BLaER1 treated with 17β-estradiol and CSF1 and Interleukin-3, amounts not matched to agents 10 nM and 100 nM (cell line): Measurements from ENCODE around the gene ZNF485.
"Not testable (repeated sequence)": the region's sequence is repeated elsewhere in the genome, so short reads cannot be mapped to it uniquely, and the experiment has no call there.

Experiments used
- H3K27ac ChIP-seq, 11 experiments: shearing (Covaris generic); formaldehyde crosslinking; 2 replicates each; pipeline ENCODE4 v1.8.1; 2022
- H3K27me3 ChIP-seq, 11 experiments: shearing (Covaris generic); formaldehyde crosslinking; 2 replicates each; pipeline ENCODE4 v1.8.1; 2022
- H3K36me3 ChIP-seq, 11 experiments: shearing (Covaris generic); formaldehyde crosslinking; 2 replicates each; pipeline ENCODE4 v1.8.1; 2022
- H3K4me1 ChIP-seq, 10 experiments: shearing (Covaris generic); formaldehyde crosslinking; 2 replicates each; pipeline ENCODE4 v1.8.1; 2022
- H3K4me2 ChIP-seq, 11 experiments: shearing (Covaris generic); formaldehyde crosslinking; 2 replicates each; pipeline ENCODE4 v1.8.1; 2022
- H3K4me3 ChIP-seq, 10 experiments: shearing (Covaris generic); formaldehyde crosslinking; 2 replicates each; pipeline ENCODE4 v1.8.1; 2022
- H3K9ac ChIP-seq, 11 experiments: shearing (Covaris generic); formaldehyde crosslinking; 2 replicates each; pipeline ENCODE4 v1.8.1; 2022
- H3K9me3 ChIP-seq, 11 experiments: shearing (Covaris generic); formaldehyde crosslinking; replicated peaks in 1 of 11; 2 replicates each; pipeline ENCODE4 v1.8.1; 2022
- H4K20me1 ChIP-seq, 11 experiments: shearing (Covaris generic); formaldehyde crosslinking; 2 replicates each; pipeline ENCODE4 v1.8.1; 2022
- Cebpa-rat ChIP-seq, 11 experiments: shearing (Covaris generic); IDR thresholded peaks; 2 replicates each; pipeline ENCODE4 v1.8.1; 2022

Gene ZNF485

GRCh38 chr10:43576062-43576461, 30.2 kb upstream of the ZNF485 start:
- peak overlapping the region in 2 of 11 experiments; percentile 0 to 17; a peak in 1 of 22 replicates for H3K4me2 ChIP-seq
- H3K9me3 ChIP-seq, result peaks cover 53 to 78% (median 67%) of the 10 kb centered on the region in 11 experiments
- no peak overlapping the region for H3K27ac ChIP-seq
- no peak overlapping the region for H3K4me3 ChIP-seq
- H3K4me1 ChIP-seq, result peaks cover 5 to 13% (median 9%) of the 10 kb centered on the region in 10 experiments; a peak in 19 of 20 replicates
- 0 out of 22 replicates have a peak, but pooled peaks cover 0 to 5% (median 0%) of the 10 kb centered on the region in 11 experiments for H3K27me3 ChIP-seq
- TF ChIP-seq Cebpa-rat (IDR thresholded peaks at IDR 0.05), result no peak
- no peaks in the 10 kb centered on the region for H3K36me3 ChIP-seq
- no peak overlapping the region for H3K9ac ChIP-seq
- H4K20me1 ChIP-seq, result no peaks in the 10 kb centered on the region

GRCh38 chr10:43576580-43576979, 29.7 kb upstream of the ZNF485 start:
- no peak for TF ChIP-seq Cebpa-rat (IDR thresholded peaks at IDR 0.05)
- no peak overlapping the region for H3K9ac ChIP-seq
- no peaks in the 10 kb centered on the region for H4K20me1 ChIP-seq
- 0 out of 22 replicates have a peak overlapping the region, but pooled peaks of 1 of the 11 experiments have one; percentile 17 for H3K4me2 ChIP-seq
- H3K9me3 ChIP-seq, result peaks cover 56 to 77% (median 68%) of the 10 kb centered on the region in 11 experiments
- 0 out of 22 replicates have a peak, but pooled peaks cover 0 to 5% (median 0%) of the 10 kb centered on the region in 11 experiments for H3K27me3 ChIP-seq
- no peaks in the 10 kb centered on the region for H3K36me3 ChIP-seq
- H3K4me3 ChIP-seq, result no peak overlapping the region
- H3K27ac ChIP-seq, result no peak overlapping the region
- H3K4me1 ChIP-seq, result peaks cover 0 to 8% (median 4%) of the 10 kb centered on the region in 10 experiments; a peak in 8 of 20 replicates

GRCh38 chr10:43584051-43584450, 22.2 kb upstream of the ZNF485 start:
- no peak for TF ChIP-seq Cebpa-rat (IDR thresholded peaks at IDR 0.05)
- Histone ChIP-seq H3K36me3 (no peaks in the 10 kb centered on the region), H3K4me3 (no peak overlapping the region), H3K9ac (no peak overlapping the region), H3K4me2 (no peak overlapping the region), H3K9me3 (peaks cover 0 to 20% (median 14%) of the 10 kb centered on the region in 11 experiments; a peak in 8 of 22 replicates), H4K20me1 (no peaks in the 10 kb centered on the region), H3K27me3 (no peaks in the 10 kb centered on the region), H3K27ac (no peak overlapping the region), H3K4me1 (no peaks in the 10 kb centered on the region)

- H3K9ac ChIP-seq, result no peak overlapping the region
- H3K27ac ChIP-seq, result no peak overlapping the region
- H3K4me1 ChIP-seq, result no peaks in the 10 kb centered on the region
- no peak overlapping the region for H3K4me3 ChIP-seq
- H3K36me3 ChIP-seq, result no peaks in the 10 kb centered on the region
- no peaks in the 10 kb centered on the region for H3K27me3 ChIP-seq
- no peak overlapping the region for H3K4me2 ChIP-seq
- no peaks in the 10 kb centered on the region for H4K20me1 ChIP-seq
- peaks cover 0 to 21% (median 14%) of the 10 kb centered on the region in 11 experiments; a peak in 10 of 22 replicates for H3K9me3 ChIP-seq
- TF ChIP-seq Cebpa-rat (IDR thresholded peaks at IDR 0.05), result no peak
These were observed 21.2 kb upstream of the ZNF485 start for GRCh38 chr10:43585046-43585445.

GRCh38 chr10:43585981-43586729, 20.1 kb upstream of the ZNF485 start:
- Histone ChIP-seq H3K4me1 (no peaks in the 10 kb centered on the region), H3K27ac (no peak overlapping the region), H3K9me3 (peaks cover 4 to 27% (median 19%) of the 10 kb centered on the region in 11 experiments), H3K27me3 (no peaks in the 10 kb centered on the region), H3K36me3 (no peaks in the 10 kb centered on the region), H3K4me3 (no peak overlapping the region), H3K9ac (no peak overlapping the region), H3K4me2 (no peak overlapping the region), H4K20me1 (no peaks in the 10 kb centered on the region)
- TF ChIP-seq Cebpa-rat (IDR thresholded peaks at IDR 0.05), result no peak

DNA sequence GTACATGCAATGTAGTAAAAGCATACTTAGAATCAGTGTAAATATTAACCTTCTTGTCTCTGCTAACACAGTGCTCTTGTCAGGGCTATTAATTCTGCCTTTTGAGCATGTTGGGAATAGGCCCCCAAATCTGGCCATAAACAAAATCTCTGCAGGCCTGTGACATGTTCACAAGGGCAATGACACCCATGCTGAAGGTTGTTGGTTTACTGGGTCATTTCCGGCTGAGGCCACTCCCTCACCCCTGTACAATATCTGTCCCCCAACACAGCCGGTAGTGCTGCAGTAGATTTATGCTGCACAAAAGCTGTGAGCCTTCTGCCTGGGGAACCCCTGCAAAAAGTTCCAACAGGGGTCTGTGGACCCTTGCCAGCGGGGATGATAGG, 19.5 kb upstream of the ZNF485 start:
- H3K9me3 ChIP-seq, result peaks cover 10 to 33% (median 19%) of the 10 kb centered on the region in 11 experiments
- H3K27me3 ChIP-seq, H4K20me1 ChIP-seq, H3K9ac ChIP-seq, H3K27ac ChIP-seq, H3K4me2 ChIP-seq, H3K4me3 ChIP-seq, H3K36me3 ChIP-seq, H3K4me1 ChIP-seq: not testable (repeated sequence)

DNA sequence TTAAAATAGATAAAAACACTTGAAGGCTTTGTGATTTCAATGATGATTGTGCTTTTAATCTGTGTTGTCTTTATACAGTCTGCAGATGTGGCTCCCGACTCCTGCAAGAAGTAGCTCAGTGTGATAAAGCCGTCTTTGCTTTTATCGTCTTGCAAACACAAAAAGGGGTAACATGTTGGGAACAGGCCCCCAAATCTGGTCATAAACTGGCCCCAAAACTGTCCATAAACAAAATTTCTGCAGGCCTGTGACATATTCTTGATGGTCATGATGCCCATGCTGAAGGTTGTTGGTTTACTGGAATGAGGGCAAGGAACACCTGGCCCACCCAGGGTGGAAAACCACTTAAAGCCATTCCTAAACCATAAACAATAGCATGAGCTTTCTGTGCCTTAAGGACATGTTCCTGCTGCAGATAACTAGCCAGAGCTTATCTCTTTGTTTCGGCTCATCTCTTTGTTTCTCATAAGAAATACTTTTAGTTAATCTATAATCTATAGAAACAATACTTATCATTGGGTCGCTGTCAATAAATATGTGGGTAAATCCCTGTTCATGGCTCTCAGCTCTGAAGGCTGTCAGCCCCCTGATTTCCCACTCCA, 14.8 kb upstream of the ZNF485 start:
- TF ChIP-seq Cebpa-rat (IDR thresholded peaks at IDR 0.05), result no peak
- no peaks in the 10 kb centered on the region for H3K36me3 ChIP-seq
- H3K4me2 ChIP-seq, result no peak overlapping the region
- H3K9ac ChIP-seq, result no peak overlapping the region
- H3K4me1 ChIP-seq, result peaks cover 20 to 24% (median 22%) of the 10 kb centered on the region in 10 experiments
- H4K20me1 ChIP-seq, result no peaks in the 10 kb centered on the region
- H3K27me3 ChIP-seq, result no peaks in the 10 kb centered on the region
- no peak overlapping the region for H3K4me3 ChIP-seq
- no peak overlapping the region for H3K27ac ChIP-seq
- peaks cover 26 to 41% (median 31%) of the 10 kb centered on the region in 11 experiments for H3K9me3 ChIP-seq

- Histone ChIP-seq H3K27ac (peak overlapping the region in 10 of 11 experiments; percentile 50 to 77 (median 68); a peak in 21 of 22 replicates), H3K9me3 (peaks cover 36 to 57% (median 45%) of the 10 kb centered on the region in 11 experiments), H3K27me3 (no peaks in the 10 kb centered on the region), H3K36me3 (no peaks in the 10 kb centered on the region), H3K9ac (peak overlapping the region; percentile 28 to 79 (median 68); a peak in 21 of 22 replicates), H4K20me1 (no peaks in the 10 kb centered on the region), H3K4me3 (peak overlapping the region; percentile 30 to 62 (median 42); a peak in 17 of 20 replicates), H3K4me1 (peaks cover 31 to 43% (median 33%) of the 10 kb centered on the region in 10 experiments), H3K4me2 (peak overlapping the region; percentile 81 to 95 (median 86))
- no peak for TF ChIP-seq Cebpa-rat (IDR thresholded peaks at IDR 0.05)
These were observed 11.2 kb upstream of the ZNF485 start for GRCh38 chr10:43594944-43595589.

- Histone ChIP-seq H3K4me2 (peak overlapping the region; percentile 81 to 95 (median 86)), H3K9me3 (peaks cover 39 to 59% (median 50%) of the 10 kb centered on the region in 11 experiments), H3K27ac (peak overlapping the region; percentile 32 to 77 (median 66); a peak in 20 of 22 replicates), H3K36me3 (no peaks in the 10 kb centered on the region), H3K9ac (peak overlapping the region; percentile 28 to 79 (median 68); a peak in 21 of 22 replicates), H3K27me3 (no peaks in the 10 kb centered on the region), H3K4me3 (peak overlapping the region; percentile 30 to 62 (median 42); a peak in 18 of 20 replicates), H4K20me1 (no peaks in the 10 kb centered on the region), H3K4me1 (peaks cover 31 to 43% (median 34%) of the 10 kb centered on the region in 10 experiments)
- TF ChIP-seq Cebpa-rat (IDR thresholded peaks at IDR 0.05), result no peak
These were observed 10.4 kb upstream of the ZNF485 start for GRCh38 chr10:43595739-43596298.
